Measurements from ENCODE around the gene SRM.
"Not testable (repeated sequence)": the region's sequence is repeated elsewhere in the genome, so short reads cannot be mapped to it uniquely, and the experiment has no call there.

Gene SRM

GRCh38 chr1:11024874-11025203, 35.0 kb downstream of the SRM start:
- Mint-ChIP-seq H3K4me1 (ENCODE audit: low read depth) (peaks cover 8% of the 10 kb centered on the region), H3K27me3 (ENCODE audit: low read depth) (no peaks in the 10 kb centered on the region), H3K27ac (no peak overlapping the region), H3K4me3 (no peak overlapping the region), H3K9me3 (no peaks in the 10 kb centered on the region), H3K36me3 (ENCODE audit: low read depth) (peaks cover 40% of the 10 kb centered on the region)

GRCh38 chr1:11024154-11024873, 35.5 kb downstream of the SRM start:
- H3K27ac Mint-ChIP-seq = no peak overlapping the region

DNA sequence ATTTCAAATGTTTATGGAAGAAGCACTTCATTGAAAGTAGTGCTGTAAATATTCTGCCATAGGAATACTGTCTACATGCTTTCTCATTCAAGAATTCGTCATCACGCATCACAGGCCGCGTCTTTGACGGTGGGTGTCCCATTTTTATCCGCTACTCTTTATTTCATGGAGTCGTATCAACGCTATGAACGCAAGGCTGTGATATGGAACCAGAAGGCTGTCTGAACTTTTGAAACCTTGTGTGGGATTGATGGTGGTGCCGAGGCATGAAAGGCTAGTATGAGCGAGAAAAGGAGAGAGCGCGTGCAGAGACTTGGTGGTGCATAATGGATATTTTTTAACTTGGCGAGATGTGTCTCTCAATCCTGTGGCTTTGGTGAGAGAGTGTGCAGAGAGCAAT, 36.6 kb downstream of the SRM start:
- Mint-ChIP-seq H3K4me3 (no peak overlapping the region), H3K9me3 (no peaks in the 10 kb centered on the region), H3K4me1 (ENCODE audit: low read depth) (peaks cover 12% of the 10 kb centered on the region), H3K27ac (no peak overlapping the region), H3K27me3 (ENCODE audit: low read depth) (no peaks in the 10 kb centered on the region), H3K36me3 (ENCODE audit: low read depth) (peaks cover 50% of the 10 kb centered on the region)

More at GRCh38 chr1:11024154-11024873, 35.5 kb downstream of the SRM start:
- H3K36me3 Mint-ChIP-seq (ENCODE audit: low read depth) = peaks cover 42% of the 10 kb centered on the region
- H3K27me3 Mint-ChIP-seq (ENCODE audit: low read depth) = no peaks in the 10 kb centered on the region
- no peak overlapping the region for H3K4me3 Mint-ChIP-seq
- H3K9me3 Mint-ChIP-seq = no peaks in the 10 kb centered on the region
- H3K4me1 Mint-ChIP-seq (ENCODE audit: low read depth) = peaks cover 8% of the 10 kb centered on the region

DNA sequence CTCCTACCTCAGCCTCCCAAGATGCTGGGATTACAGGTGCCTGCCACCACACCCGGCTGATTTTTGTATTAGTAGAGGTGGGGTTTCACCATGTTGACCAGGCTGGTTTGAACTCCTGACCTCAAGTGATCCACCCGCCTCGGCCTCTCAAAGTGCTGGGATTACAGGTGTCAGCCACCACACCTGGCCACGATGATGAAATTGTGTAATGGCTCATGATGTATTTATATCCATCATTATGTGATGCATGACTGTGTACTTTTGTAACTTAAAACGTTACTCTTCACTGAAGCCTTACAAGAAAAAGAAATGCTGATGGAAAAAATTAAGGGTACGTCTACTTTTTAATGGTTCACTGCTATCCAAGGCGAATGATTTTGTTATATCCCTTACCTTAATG, 39.8 kb downstream of the SRM start:
- H3K36me3 Mint-ChIP-seq (ENCODE audit: low read depth) = peaks cover 47% of the 10 kb centered on the region
- peaks cover 17% of the 10 kb centered on the region for H3K4me1 Mint-ChIP-seq (ENCODE audit: low read depth)
- no peak overlapping the region for H3K27ac Mint-ChIP-seq
- H3K27me3 Mint-ChIP-seq (ENCODE audit: low read depth) = no peaks in the 10 kb centered on the region
- no peaks in the 10 kb centered on the region for H3K9me3 Mint-ChIP-seq
- H3K4me3 Mint-ChIP-seq = no peak overlapping the region

DNA sequence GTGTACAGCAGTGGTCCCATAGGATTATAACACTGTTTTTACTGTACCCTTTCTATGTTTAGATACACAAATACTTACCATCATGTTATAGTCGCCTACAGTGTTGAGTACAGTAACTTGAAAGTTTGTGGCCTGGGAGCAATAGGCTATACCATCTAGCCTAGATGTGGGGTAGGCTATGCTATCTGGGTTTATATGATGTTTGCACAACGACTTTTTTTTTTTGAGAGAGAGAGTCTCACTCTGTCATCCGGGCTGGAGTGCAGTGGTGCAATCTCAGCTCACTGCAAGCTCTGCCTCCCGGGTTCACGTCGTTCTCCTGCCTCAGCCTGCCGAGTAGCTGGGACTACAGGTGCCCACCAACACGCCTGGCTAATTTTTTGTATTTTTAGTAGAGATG, 40.5 kb downstream of the SRM start:
- H3K4me3 Mint-ChIP-seq; H3K9me3 Mint-ChIP-seq; H3K27ac Mint-ChIP-seq; H3K27me3 Mint-ChIP-seq (ENCODE audit: low read depth): not testable (repeated sequence)
- H3K4me1 Mint-ChIP-seq (ENCODE audit: low read depth) = peaks cover 22% of the 10 kb centered on the region
- peaks cover 48% of the 10 kb centered on the region for H3K36me3 Mint-ChIP-seq (ENCODE audit: low read depth)

GRCh38 chr1:11013160-11013531, 46.7 kb downstream of the SRM start:
- peak overlapping the region; percentile 87 for H3K4me3 Mint-ChIP-seq
- no peaks in the 10 kb centered on the region for H3K27me3 Mint-ChIP-seq (ENCODE audit: low read depth)
- H3K9me3 Mint-ChIP-seq = no peaks in the 10 kb centered on the region
- H3K27ac Mint-ChIP-seq = peak overlapping the region; percentile 88
- H3K36me3 Mint-ChIP-seq (ENCODE audit: low read depth) = peaks cover 29% of the 10 kb centered on the region
- H3K4me1 Mint-ChIP-seq (ENCODE audit: low read depth) = peaks cover 19% of the 10 kb centered on the region

DNA sequence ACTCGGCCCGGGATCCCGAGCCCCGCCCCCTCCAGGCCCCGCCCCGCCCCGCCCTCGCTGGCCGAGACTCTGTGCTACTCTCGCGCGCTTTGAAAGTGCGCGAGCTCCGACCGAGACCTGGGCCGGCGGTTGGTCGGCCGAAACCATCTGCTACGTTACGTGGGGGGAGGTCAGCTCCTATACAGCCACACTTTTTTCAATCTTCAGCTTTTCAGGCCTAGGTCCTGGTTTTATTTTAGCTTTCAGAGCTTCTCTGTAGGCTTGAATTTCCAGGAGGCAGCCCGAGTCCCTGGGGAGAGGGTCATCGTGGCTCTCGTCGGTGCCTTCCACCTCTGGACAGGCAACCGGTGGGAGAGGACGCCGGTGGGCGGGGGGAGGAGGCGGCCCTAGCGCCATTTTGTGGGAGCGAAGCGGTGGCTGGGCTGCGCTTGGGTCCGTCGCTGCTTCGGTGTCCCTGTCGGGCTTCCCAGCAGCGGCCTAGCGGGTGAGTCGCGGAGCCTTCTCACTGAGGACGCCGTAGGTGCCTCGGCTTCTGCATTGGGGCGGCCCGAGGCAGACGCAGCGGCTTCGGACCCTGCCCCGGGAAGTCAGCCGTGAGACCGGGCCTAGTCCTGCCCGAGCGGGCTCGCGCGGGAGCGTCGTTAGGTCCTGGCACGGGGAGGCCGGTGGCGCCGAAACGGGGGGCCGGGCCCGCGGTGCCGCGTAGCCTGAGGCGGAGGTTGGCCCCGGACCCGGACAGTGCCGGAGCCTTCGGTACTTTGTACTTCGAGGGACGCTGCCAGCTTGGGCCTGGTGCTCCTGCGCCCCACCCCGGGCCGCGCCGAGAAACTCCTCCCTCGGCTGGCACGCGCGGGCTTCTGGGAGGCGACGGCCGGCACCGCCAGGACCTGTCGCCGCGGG, 47.3 kb downstream of the SRM start, which contains the start of gene TARDBP:
TARDBP (plus strand) TSS at position 395 of the 900 bp plus-strand sequence. CDS start 1,074 bp downstream, outside the sequence.
- Mint-ChIP-seq H3K4me1 (ENCODE audit: low read depth) (peaks cover 17% of the 10 kb centered on the region), H3K27me3 (ENCODE audit: low read depth) (no peaks in the 10 kb centered on the region), H3K9me3 (no peaks in the 10 kb centered on the region), H3K4me3 (peak within 1 kb of the TSS; percentile 87), H3K36me3 (ENCODE audit: low read depth) (peaks cover 27% of the 10 kb centered on the region), H3K27ac (peak within 1 kb of the TSS; percentile 99)
